ENCODE results near the gene CMTM2. TPM values are rescaled to one million over a fixed set of nuclear protein-coding genes. Genes with fewer than 3 reads are reported as not detected.

Gene CMTM2
- total RNA-seq, 4 donors from 2014 or later = 0.67 to 1.1 TPM; not detected in 2

- no peak for DNase-seq
- no peak overlapping the region for H3K4me3 ChIP-seq (replicated peaks in 1 of 3)
- WGBS, 2 donors = 93 to 95% methylated on average over 4 of the region's 4 CpGs
- H3K27ac ChIP-seq = no peak overlapping the region
- intact Hi-C loops (cut with DNase I) = no loop called here
- peaks cover 13 to 20% of the 10 kb centered on the region in 2 donors for H3K4me1 ChIP-seq
- no peaks in the 10 kb centered on the region for H3K36me3 ChIP-seq
- TF ChIP-seq CTCF (IDR thresholded peaks at IDR 0.05) = no peak
- TF ChIP-seq POLR2A (IDR thresholded peaks at IDR 0.05) = no peak
- H3K27me3 ChIP-seq = no peaks in the 10 kb centered on the region
- no peaks in the 10 kb centered on the region for H3K9me3 ChIP-seq
These were observed 55.4 kb downstream of the CMTM2 start for GRCh38 chr16:66634527-66635196.

GRCh38 chr16:66635406-66635805, 56.1 kb downstream of the CMTM2 start:
- Histone ChIP-seq H3K27me3 (no peaks in the 10 kb centered on the region), H3K4me1 (peaks cover 13 to 22% of the 10 kb centered on the region in 2 donors), H3K27ac (no peak overlapping the region), H3K9me3 (no peaks in the 10 kb centered on the region), H3K36me3 (no peaks in the 10 kb centered on the region), H3K4me3 (replicated peaks in 1 of 3) (no peak overlapping the region)
- WGBS, 2 donors = 90 to 91% methylated on average over 5 to 6 of the region's 6 CpGs
- TF ChIP-seq CTCF (IDR thresholded peaks at IDR 0.05) (no peak), POLR2A (IDR thresholded peaks at IDR 0.05) (no peak)
- DNase-seq = no peak
- intact Hi-C loops (cut with DNase I) = no loop called here

DNA sequence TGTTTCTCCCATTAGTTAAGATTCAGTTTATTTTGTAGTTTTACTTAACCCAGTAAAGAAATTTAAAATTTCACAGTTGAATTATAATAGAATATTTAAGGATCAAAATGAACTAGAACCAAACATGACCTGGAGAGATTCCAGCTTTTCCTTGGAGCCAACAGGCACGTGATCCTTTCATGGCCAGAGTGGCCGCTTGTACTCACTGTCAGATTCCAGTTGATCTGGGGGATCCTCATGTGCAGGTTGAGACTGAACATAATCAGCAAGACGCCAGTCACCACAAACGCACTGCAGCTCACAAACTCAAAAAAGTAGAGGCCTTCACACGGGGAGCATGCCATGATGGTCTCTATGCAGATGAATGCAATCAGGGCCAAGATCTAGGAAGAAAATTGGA, 56.9 kb downstream of the CMTM2 start:
- 71 to 73% methylated on average over 5 of the region's 5 CpGs for WGBS, 2 donors
- Histone ChIP-seq H3K4me1 (peaks cover 13 to 25% of the 10 kb centered on the region in 2 donors), H3K27me3 (no peaks in the 10 kb centered on the region), H3K27ac (peak overlapping the region in 1 of 3 donors; percentile 43), H3K4me3 (replicated peaks in 1 of 3) (no peak overlapping the region), H3K9me3 (no peaks in the 10 kb centered on the region), H3K36me3 (no peaks in the 10 kb centered on the region)
- DNase-seq = peak; percentile 23 to 30
- no peak for TF ChIP-seq CTCF (IDR thresholded peaks at IDR 0.05)
- no peak for TF ChIP-seq POLR2A (IDR thresholded peaks at IDR 0.05)
- intact Hi-C loops (cut with DNase I) = no loop called here

GRCh38 chr16:66637806-66638205, 58.5 kb downstream of the CMTM2 start:
- Histone ChIP-seq H3K9me3 (no peaks in the 10 kb centered on the region), H3K4me1 (peaks cover 5 to 17% of the 10 kb centered on the region in 2 donors), H3K27me3 (no peaks in the 10 kb centered on the region), H3K27ac (no peak overlapping the region), H3K36me3 (no peaks in the 10 kb centered on the region), H3K4me3 (replicated peaks in 1 of 3) (no peak overlapping the region)
- TF ChIP-seq POLR2A (IDR thresholded peaks at IDR 0.05) = no peak
- TF ChIP-seq CTCF (IDR thresholded peaks at IDR 0.05) = no peak
- intact Hi-C loops (cut with DNase I) = no loop called here
- DNase-seq = no peak
- 90 to 98% methylated on average over 3 of the region's 3 CpGs for WGBS, 2 donors

Small RNAs within 50 kb of the gene (small RNA-seq; reads per million reads assigned to genes)
- not detected for gene CKLF-CMTM1

Other genes with a start within 250 kb of the CMTM2 start
- 10 to 100 TPM; 56.0 to 90.0 (median 67.2) TPM for gene CDH5, start 212.8 kb upstream of the CMTM2 start, total RNA-seq
- gene BEAN1, start 152.2 kb upstream of the CMTM2 start, total RNA-seq = under 1 TPM in 2 of 4 donors, not detected in 2; 0.38 to 0.54 TPM
- 10 to 100 TPM; 31.6 to 55.5 (median 46.6) TPM for gene TK2, start 29.3 kb upstream of the CMTM2 start, total RNA-seq
- gene CKLF, start 26.9 kb upstream of the CMTM2 start, total RNA-seq = 10 to 100 TPM; 22.1 to 79.4 (median 49.9) TPM
- gene CMTM1, start 13.0 kb upstream of the CMTM2 start, total RNA-seq = 1 to 10 TPM in 1 of 4 donors, not detected in 3; 3.8 TPM
- 10 to 100 TPM in 3 of 4 donors, 1 to 10 TPM in 1; 5.9 to 32.0 (median 21.3) TPM for gene CMTM3, start 25.2 kb downstream of the CMTM2 start, total RNA-seq
- 100 to 1,000 TPM; 170 to 246 (median 201) TPM for gene CMTM4, start 117.3 kb downstream of the CMTM2 start, total RNA-seq
- gene DYNC1LI2, start 172.1 kb downstream of the CMTM2 start, total RNA-seq = 100 to 1,000 TPM; 162 to 332 (median 195) TPM
- gene TERB1, start 222.1 kb downstream of the CMTM2 start, total RNA-seq = 1 to 10 TPM in 1 of 4 donors, under 1 TPM in 1, not detected in 2; 0.27 to 2.1 TPM